NCI-H2029 (cell line): ENCODE measurements around the gene CISD3.

Source experiments
- DNase-seq: peaks from one replicate; lab custom pipeline; 2025; lab: John Stamatoyannopoulos, UW

Gene CISD3

GRCh38 chr17:38779965-38780752 is 50.0 kb downstream of the CISD3 start:
- DNase-seq = no peak

DNA sequence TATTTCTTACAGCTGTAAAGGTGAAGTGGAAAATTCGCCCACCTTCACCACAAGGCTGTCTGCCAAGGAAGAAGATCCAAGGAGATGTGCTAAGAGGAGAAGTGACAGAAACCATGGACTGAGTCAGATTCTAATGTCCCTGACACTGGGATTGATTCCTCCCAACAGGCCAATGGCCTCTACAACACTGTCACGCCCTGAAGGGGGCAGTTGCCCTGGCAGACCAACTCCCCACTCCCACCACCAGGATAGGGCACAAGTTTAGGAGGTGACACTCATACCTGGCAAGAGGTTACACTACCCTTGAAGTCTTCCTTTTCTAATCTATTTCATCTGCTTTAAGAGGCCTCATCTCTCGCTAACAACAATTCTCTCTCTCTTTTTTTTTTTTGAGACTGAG is 53.1 kb downstream of the CISD3 start:
- no peak for DNase-seq
